ENCODE measurements around the gene FDX1.

GRCh38 chr11:110508786-110509185, 79.0 kb downstream of the FDX1 start:
- TF ChIP-seq CTCF (IDR thresholded peaks at IDR 0.05), result no peak
- TF ChIP-seq POLR2A (IDR thresholded peaks at IDR 0.05), result no peak
